Hypothalamus (tissue), 51 donors: ENCODE measurements around the gene EHMT1.

Experiments used
- DNase-seq, 51 donors: peaks; one replicate each; lab custom pipeline; 2025; lab: John Stamatoyannopoulos, UW

EHMT1 gene

DNA sequence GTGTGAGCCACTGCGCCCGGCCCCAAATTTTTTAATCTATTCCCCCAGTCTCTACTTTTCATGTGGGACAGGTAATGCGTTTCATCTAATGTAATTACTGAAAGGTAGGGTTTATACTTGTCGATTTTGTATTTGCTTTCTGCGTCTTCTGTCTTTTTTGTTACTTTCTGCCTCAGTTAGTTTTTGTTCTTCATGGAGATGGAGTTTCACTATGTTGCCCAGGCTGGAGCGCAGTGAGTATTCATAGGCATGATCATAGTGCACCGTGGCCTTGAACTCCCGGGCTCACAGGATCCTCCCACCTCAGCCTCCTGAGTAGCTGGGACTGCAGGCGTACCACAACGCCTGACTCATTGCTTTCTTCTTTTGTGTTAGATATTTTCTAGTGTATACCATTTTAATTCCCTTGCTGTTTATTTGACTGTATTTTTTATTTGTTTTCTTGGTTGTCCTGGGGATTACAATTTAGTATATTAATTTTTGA lies 23.4 kb downstream of the EHMT1 start:
- no peak for DNase-seq

GRCh38 chr9:137642892-137643291 lies 24.1 kb downstream of the EHMT1 start:
- no peak for DNase-seq

- DNase-seq = no peak
Measured at GRCh38 chr9:137643921-137644320, 25.1 kb downstream of the EHMT1 start.

DNA sequence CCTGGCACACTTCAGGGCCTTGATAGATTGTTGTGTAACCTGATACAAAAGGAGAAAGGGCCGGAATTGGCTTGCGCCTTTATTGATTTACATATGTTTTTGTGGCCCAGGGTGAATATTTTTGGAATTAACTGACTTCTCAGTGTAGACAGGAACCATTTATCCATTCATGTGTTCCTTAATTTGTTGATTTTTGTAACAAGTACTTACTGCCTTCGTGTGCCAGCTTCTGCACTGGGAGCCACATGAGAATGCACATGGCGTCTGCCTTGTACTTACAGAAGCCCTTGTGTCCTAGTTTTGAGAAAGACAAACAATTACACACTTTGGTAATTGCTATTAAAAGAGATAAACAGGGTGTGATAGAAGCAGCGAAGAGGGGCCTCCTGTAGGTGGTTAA lies 26.4 kb downstream of the EHMT1 start:
- DNase-seq = no peak

- DNase-seq = no peak
Measured at GRCh38 chr9:137646341-137646740, 27.5 kb downstream of the EHMT1 start.

DNA sequence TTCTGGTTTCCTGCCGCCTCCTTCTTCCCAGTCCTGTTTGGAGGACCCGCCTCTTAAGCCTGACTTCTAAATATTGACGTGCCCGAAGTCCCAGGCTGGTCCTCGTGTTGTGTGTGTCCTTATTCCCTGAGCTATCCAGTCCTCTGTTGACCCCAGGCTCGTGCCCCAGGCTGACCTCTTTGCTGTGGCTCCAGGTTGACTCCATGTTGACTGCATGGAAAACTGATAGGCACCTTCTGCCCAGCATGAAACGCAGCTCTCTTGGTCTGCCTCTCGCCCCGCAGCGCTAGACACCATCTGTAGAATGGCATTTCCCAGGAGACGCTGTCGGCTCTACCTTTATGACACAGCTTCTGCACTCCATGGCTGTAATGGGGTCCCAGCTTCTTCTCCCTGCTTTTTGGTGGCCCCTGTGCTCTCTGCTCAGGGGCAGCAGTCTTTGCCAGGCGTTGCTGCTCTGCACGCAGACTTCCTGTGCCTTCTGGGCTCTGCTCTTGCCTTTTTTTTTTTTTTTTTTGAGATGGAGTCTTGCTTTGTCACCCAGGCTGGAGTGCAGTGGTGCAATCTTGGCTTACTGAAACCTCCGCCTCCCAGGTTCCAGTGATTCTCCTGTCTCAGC lies 28.4 kb downstream of the EHMT1 start:
- DNase-seq = no peak

DNA sequence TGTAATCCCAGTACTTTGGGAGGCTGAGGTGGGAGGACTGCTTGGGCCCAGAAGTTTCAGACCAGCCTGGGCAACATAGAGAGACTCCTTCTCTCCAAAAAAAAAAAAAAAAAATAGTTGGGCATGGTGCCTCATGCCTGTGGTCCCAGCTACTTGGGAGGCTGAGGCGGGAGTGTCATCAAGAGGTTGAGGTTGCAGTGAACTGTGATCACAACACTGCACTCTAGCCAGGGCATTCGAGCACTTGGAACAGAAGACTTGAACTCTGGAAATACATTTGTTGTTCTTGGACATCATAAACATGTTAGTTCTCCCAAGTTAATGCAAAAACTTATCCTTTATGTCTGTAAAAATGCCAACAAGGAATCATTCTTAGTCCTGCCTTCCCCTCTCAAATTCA lies 29.6 kb downstream of the EHMT1 start:
- no peak for DNase-seq

DNA sequence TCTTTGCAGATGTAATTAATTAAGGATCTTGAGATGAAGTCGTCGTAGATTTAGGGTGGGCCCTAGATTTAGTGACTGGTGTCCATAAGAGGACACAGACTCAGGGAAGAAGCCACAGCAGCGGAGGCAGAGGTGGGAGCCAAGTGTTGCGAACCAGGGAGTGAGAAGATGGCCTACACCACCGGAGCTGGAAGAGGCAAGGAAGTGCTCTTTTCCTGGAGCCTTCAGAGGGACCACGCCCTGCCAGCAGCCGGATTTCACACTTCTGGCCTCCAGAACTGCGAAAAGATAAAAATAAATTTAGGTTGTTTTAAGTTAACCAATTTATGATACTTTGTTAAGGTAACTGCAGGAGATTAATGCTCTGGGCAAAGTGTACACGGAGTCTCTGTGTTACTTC lies 30.7 kb downstream of the EHMT1 start:
- no peak for DNase-seq

DNA sequence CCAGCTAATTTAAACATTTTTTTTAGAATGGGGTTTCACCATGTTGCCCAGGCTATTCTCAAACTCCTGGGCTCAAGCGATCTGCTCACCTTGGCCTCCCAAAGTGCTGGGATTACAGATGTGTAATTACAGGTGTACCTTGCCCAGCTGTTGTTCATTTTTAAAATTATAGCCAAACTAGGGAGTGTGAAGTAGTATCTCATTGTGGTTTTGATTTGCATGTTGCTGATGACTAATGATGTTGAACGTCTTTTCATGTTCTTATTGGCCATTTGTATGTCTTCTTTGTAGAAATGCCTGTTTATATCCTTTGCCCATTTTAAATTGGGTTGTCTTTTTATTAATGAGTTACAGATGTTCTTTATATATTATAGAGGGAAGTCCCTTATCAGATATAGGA lies 31.5 kb downstream of the EHMT1 start:
- DNase-seq = no peak

- DNase-seq = no peak
Measured at GRCh38 chr9:137650779-137651178, 32.0 kb downstream of the EHMT1 start.

GRCh38 chr9:137656416-137656815 lies 37.6 kb downstream of the EHMT1 start:
- DNase-seq = no peak

GRCh38 chr9:137657606-137658005 lies 38.8 kb downstream of the EHMT1 start:
- no peak for DNase-seq

- DNase-seq = no peak
Measured at GRCh38 chr9:137658781-137659180, 40.0 kb downstream of the EHMT1 start.

GRCh38 chr9:137660144-137660543 lies 41.3 kb downstream of the EHMT1 start:
- DNase-seq = no peak

DNA sequence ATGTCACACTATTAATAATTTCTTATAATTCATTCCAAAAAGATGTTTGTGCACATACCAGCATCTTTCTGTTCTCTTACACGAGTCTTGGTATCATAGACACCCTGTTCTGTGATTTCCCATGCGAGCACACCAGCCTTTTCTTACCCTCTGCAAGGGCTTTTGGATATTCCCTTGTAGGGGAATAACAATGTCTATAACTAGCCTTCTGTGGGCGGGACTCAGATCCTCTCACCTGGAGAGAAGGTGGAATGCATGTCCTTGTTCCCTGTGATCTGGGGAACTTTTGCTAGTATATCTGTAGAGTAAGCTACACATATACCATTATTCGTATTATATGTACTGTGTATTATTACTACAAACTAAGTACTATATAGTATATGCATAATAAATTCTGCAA lies 44.8 kb downstream of the EHMT1 start:
- DNase-seq = no peak

- DNase-seq = no peak
Measured at GRCh38 chr9:137664676-137665075, 45.9 kb downstream of the EHMT1 start.

GRCh38 chr9:137665226-137665625 lies 46.4 kb downstream of the EHMT1 start:
- no peak for DNase-seq

GRCh38 chr9:137665697-137666512 lies 47.1 kb downstream of the EHMT1 start:
- DNase-seq = peak in 37 of 51 donors; percentile 14 to 79 (median 45)

DNA sequence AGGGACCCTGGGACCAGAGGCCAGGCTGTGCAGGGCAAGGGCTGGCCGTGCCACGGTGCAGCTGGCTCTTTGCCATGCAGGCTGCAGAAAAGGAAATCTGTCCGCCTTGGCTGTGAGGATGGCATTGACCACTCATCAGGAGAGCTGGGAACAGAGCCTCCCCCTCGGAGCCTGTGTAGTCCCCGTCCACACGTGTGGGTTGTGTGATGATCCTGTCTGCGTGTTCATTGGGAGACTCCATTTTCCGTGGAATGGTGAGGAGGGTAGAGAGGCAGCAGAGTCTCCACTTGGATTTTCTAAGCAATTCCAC lies 47.7 kb downstream of the EHMT1 start:
- peak in 7 of 51 donors; percentile 11 to 64 (median 31) for DNase-seq

- peak in 19 of 51 donors; percentile 24 to 67 (median 44) for DNase-seq
Measured at GRCh38 chr9:137666955-137667670, 48.3 kb downstream of the EHMT1 start.

- DNase-seq = no peak
Measured at GRCh38 chr9:137668203-137668602, 49.4 kb downstream of the EHMT1 start.

DNA sequence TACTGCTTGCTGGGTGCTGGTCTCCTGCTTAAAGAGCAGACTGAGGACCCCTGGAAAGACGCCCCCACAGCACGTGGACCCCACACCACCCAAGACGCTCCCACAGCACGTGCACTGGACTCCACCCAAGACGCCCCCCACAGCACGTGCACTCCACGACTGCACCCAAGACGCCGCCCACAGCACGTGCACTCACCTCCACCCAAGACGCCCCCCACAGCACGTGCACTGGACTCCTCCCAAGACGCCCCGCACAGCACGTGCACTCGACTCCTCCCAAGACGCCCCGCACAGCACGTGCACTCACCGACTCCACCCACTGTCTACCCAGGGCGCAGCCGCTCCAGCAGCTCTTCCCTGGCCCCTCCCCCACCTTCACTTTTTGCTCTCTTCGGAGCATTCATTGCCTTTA lies 50.5 kb downstream of the EHMT1 start:
- DNase-seq = no peak
